Transverse colon (tissue), 4 donors: ENCODE results near the gene MRPL14.

ENCODE experiments used
- CTCF ChIP-seq, 5 experiments: fragments of 200-600 bp in 3 of 5; fragments of 450-650 bp in 2 of 5; sonication (generic) in 3 of 5; IDR thresholded peaks; 1 replicate in 2 of 5; 2 replicates in 3 of 5; pipeline ENCODE4 v1.5.1; 2016 to 2017; ENCODE audit warnings: antibody characterized with exemption in 5 of 5, inconsistent platforms in 3 of 5, mild to moderate bottlenecking in 2 of 5, moderate library complexity in 1 of 5
- POLR2A ChIP-seq: fragments of 450-650 bp; IDR thresholded peaks from one replicate; pipeline ENCODE4 v1.6.1; 2016; ENCODE audit warnings: antibody characterized with exemption, mild to moderate bottlenecking, moderate library complexity
- POLR2AphosphoS5 ChIP-seq, 3 donors: sonication (generic); formaldehyde crosslinking; IDR thresholded peaks; one replicate each; pipeline ENCODE4 v1.6.1; 2016; ENCODE audit warnings: antibody characterized with exemption in 3 of 3

GRCh38 chr6:44158770-44159228 is 31.5 kb upstream of the MRPL14 start, which contains the start of gene CAPN11:
- TF ChIP-seq POLR2A (no peak), CTCF (IDR thresholded peaks at IDR 0.05) (no peak), POLR2AphosphoS5 (IDR thresholded peaks at IDR 0.05) (no peak)
